NCI-H128 (cell line): Measurements from ENCODE around the gene PDHX.

Experiments used
- DNase-seq: peaks from one replicate; lab custom pipeline; 2025; ENCODE audit not compliant: unreplicated experiment; lab: John Stamatoyannopoulos, UW

The PDHX gene

GRCh38 chr11:34953955-34954354 is 37.5 kb downstream of the PDHX start:
- no peak for DNase-seq

- no peak for DNase-seq
Measured at GRCh38 chr11:34957206-34957605, 40.8 kb downstream of the PDHX start.

- DNase-seq, result no peak
Measured at GRCh38 chr11:34957606-34958005, 41.2 kb downstream of the PDHX start.

GRCh38 chr11:34959770-34960169 is 43.4 kb downstream of the PDHX start:
- no peak for DNase-seq

GRCh38 chr11:34960277-34960676 is 43.9 kb downstream of the PDHX start:
- no peak for DNase-seq

- DNase-seq, result no peak
Measured at GRCh38 chr11:34962034-34962433, 45.6 kb downstream of the PDHX start.

- DNase-seq, result no peak
Measured at GRCh38 chr11:34963351-34963750, 46.9 kb downstream of the PDHX start.

- DNase-seq, result no peak
Measured at GRCh38 chr11:34964610-34965331, 48.4 kb downstream of the PDHX start.

- no peak for DNase-seq
Measured at GRCh38 chr11:34968862-34969261, 52.4 kb downstream of the PDHX start.

GRCh38 chr11:34970033-34970432 is 53.6 kb downstream of the PDHX start:
- no peak for DNase-seq

GRCh38 chr11:34970480-34970879 is 54.1 kb downstream of the PDHX start:
- no peak for DNase-seq

- no peak for DNase-seq
Measured at GRCh38 chr11:34971928-34972327, 55.5 kb downstream of the PDHX start.

- DNase-seq, result no peak
Measured at GRCh38 chr11:34972366-34972765, 55.9 kb downstream of the PDHX start.

- DNase-seq, result no peak
Measured at GRCh38 chr11:34972892-34973291, 56.5 kb downstream of the PDHX start.

GRCh38 chr11:34975482-34975881 is 59.1 kb downstream of the PDHX start:
- DNase-seq, result no peak

- DNase-seq, result no peak
Measured at GRCh38 chr11:34976496-34977088, 60.2 kb downstream of the PDHX start.

GRCh38 chr11:34977089-34977912 is 60.9 kb downstream of the PDHX start:
- no peak for DNase-seq

- DNase-seq, result no peak
Measured at GRCh38 chr11:34978236-34979191, 62.1 kb downstream of the PDHX start.

- no peak for DNase-seq
Measured at GRCh38 chr11:34984514-34984913, 68.1 kb downstream of the PDHX start.

- no peak for DNase-seq
Measured at GRCh38 chr11:34986883-34987520, 70.6 kb downstream of the PDHX start.
